Ovary (tissue), 9 donors: ENCODE measurements around the gene SORCS2. TPM values are rescaled to one million over a fixed set of nuclear protein-coding genes. Genes with fewer than 3 reads are reported as not detected.

Source experiments
- DNase-seq, 5 donors: peaks; one replicate each; pipeline ENCODE4 v3.0.0-alpha.2; 2019 to 2020
- H3K27ac ChIP-seq, 2 donors: fragments of 200-600 bp; one replicate each; pipeline versions ENCODE4 v1.5.1 to v1.8.0; 2019 to 2022
- H3K27me3 ChIP-seq: fragments of 200-600 bp; one replicate; pipeline ENCODE4 v1.8.0; 2022
- H3K36me3 ChIP-seq: fragments of 200-600 bp; sonication (generic); one replicate; pipeline ENCODE4 v1.5.1; 2019
- H3K4me1 ChIP-seq: one replicate; pipeline ENCODE4 v1.8.1; 2013; ENCODE audit warnings: mild to moderate bottlenecking, moderate library complexity; ENCODE audit not compliant: insufficient read depth
- H3K4me3 ChIP-seq: fragments of 200-600 bp; sonication (generic); one replicate; pipeline ENCODE4 v1.5.1; 2017
- H3K9me3 ChIP-seq, 2 donors: fragments of 200-600 bp in 1 of 2; sonication (generic) in 1 of 2; one replicate each; pipeline versions ENCODE4 v1.5.1 to v1.8.1; 2013 to 2019; ENCODE audit warnings: mild to moderate bottlenecking in 1 of 2, moderate library complexity in 1 of 2
- EP300 ChIP-seq: sonication (generic); formaldehyde crosslinking; IDR thresholded peaks from one replicate; pipeline ENCODE4 v1.6.1; 2017; ENCODE audit warnings: antibody characterized with exemption
- POLR2A ChIP-seq: fragments of 450-650 bp; IDR thresholded peaks from one replicate; pipeline ENCODE4 v1.6.1; 2017; ENCODE audit warnings: antibody characterized with exemption, mild to moderate bottlenecking, moderate library complexity
- WGBS, 3 donors: extraction: QIAGEN DNeasy Blood & Tissue Kit in 1 of 3; methylation state at CpG; one replicate each; pipeline versions ENCODE4 v1.1.5 to v1.1.7; 2013 to 2017; 5-methylcytosine and 5-hydroxymethylcytosine counted together
- intact Hi-C, 4 donors: fragments of 100-400 bp; cut with DNase I; formaldehyde crosslinking; loops; one replicate each; pipeline versions ENCODE4 v1.11.0 to v1.15.1; 2022 to 2023
- polyA plus RNA-seq, 2 donors: library from polyadenylated mRNA; stranded (reverse); fragments of 200-250 nt in 1 of 2; fragments of 350-450 nt in 1 of 2; fragmentation: Illumina TruSeq in 1 of 2; extraction: RNeasy Lipid Tissue Mini Kit (QIAGEN cat#74804) in 1 of 2; gene quantifications; one replicate each; pipeline ENCODE4 v1.2.3, GENCODE V29; 2013 to 2014
- total RNA-seq, 7 donors: library from RNA; depleted of rRNA in 2 of 7; stranded (reverse); fragments of >200 nt in 2 of 7; fragmentation: NEBNext Ultra II Directional in 3 of 7; extraction: Animal tissue kit (Norgen Biotek cat#: 25700) in 3 of 7; gene quantifications; one replicate each; pipeline versions ENCODE4 v1.1.0 to v1.2.4, GENCODE V29; 2016 to 2023
- TF ChIP-seq, protein P1 (sequence below), 3 donors: fragments of 450-650 bp in 2 of 3; fragments of 200-600 bp in 1 of 3; IDR thresholded peaks; one replicate each; pipeline versions ENCODE4 v1.5.1 to v1.8.0; 2016 to 2022; ENCODE audit warnings: antibody characterized with exemption in 3 of 3, mild to moderate bottlenecking in 1 of 3
- donor health status: DM: no; HTN: no; CAD: no; lungs with moderate emphysema.
- donor health status: DM: no; HTN: no; CAD: no.
- donor health status: Bipolar disorder and iron deficiency.
- donor health status: DM: yes; HTN: yes; CAD: no.
- donor health status: DM: no; HTN: no; CAD: no.
- donor health status: DM: yes; HTN: yes; CAD: no.

The SORCS2 gene
- total and polyA plus RNA-seq, 9 donors = 0.60 to 23.9 (median 7.1) TPM

DNA sequence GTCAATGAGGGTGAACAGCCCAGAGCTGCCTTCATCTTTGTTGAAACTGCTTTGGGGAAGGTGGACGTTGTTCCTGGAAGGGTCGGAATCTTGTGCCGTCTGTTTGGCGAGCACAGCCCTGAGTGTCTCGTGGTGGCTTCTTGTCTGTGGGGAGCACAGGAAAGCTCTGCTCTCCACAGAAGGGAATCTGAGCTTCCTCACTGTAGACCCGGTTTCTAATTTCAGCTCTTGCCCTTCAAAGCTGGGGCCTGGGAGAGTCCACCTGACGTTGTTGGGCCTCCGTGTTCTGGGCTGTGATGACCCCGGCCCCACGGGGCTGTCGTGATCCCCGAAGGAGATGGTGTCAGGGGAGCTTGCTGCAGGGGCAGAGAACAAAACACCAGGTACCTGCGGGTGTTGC is 47.5 kb downstream of the SORCS2 start:
- H3K27ac ChIP-seq = no peak overlapping the region
- no peaks in the 10 kb centered on the region for H3K27me3 ChIP-seq
- no peak overlapping the region for H3K4me3 ChIP-seq
- DNase-seq = no peak
- no peaks in the 10 kb centered on the region for H3K36me3 ChIP-seq
- TF ChIP-seq EP300 (no peak), POLR2A (no peak)
- TF ChIP-seq, protein P1, sequence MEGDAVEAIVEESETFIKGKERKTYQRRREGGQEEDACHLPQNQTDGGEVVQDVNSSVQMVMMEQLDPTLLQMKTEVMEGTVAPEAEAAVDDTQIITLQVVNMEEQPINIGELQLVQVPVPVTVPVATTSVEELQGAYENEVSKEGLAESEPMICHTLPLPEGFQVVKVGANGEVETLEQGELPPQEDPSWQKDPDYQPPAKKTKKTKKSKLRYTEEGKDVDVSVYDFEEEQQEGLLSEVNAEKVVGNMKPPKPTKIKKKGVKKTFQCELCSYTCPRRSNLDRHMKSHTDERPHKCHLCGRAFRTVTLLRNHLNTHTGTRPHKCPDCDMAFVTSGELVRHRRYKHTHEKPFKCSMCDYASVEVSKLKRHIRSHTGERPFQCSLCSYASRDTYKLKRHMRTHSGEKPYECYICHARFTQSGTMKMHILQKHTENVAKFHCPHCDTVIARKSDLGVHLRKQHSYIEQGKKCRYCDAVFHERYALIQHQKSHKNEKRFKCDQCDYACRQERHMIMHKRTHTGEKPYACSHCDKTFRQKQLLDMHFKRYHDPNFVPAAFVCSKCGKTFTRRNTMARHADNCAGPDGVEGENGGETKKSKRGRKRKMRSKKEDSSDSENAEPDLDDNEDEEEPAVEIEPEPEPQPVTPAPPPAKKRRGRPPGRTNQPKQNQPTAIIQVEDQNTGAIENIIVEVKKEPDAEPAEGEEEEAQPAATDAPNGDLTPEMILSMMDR (IDR thresholded peaks at IDR 0.05) = no peak
- intact Hi-C loops = no loop called here
- peaks cover 5% of the 10 kb centered on the region for H3K4me1 ChIP-seq
- no peaks in the 10 kb centered on the region for H3K9me3 ChIP-seq
- WGBS, 3 donors = 77 to 86% (median 81%) methylated on average over 13 of the region's 13 CpGs

DNA sequence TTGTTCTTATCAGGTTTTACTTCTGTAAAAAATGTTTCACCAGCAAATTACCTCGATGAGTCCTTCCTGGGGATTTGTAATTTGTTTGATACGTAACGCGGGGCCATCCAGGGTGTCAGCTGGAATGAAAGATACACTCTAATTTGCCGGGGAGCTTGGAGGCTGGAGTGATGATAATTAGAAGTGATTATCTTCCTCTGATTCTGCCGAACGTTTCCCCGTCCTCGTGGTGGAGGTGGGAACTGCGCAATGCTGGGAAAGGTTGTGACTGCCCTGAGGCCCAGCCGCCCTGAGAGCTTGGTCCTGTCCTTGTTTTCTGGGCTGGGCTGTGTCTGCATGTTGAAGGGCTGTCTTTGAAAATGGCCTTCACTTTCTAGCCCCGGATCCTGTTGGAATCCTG is 48.0 kb downstream of the SORCS2 start:
- H3K4me3 ChIP-seq = no peak overlapping the region
- WGBS, 3 donors = 72 to 81% (median 76%) methylated on average over 12 of the region's 12 CpGs
- no peaks in the 10 kb centered on the region for H3K36me3 ChIP-seq
- H3K27me3 ChIP-seq = no peaks in the 10 kb centered on the region
- no peak overlapping the region for H3K27ac ChIP-seq
- H3K4me1 ChIP-seq = peaks cover 5% of the 10 kb centered on the region
- TF ChIP-seq, protein P1 (IDR thresholded peaks at IDR 0.05) = no peak
- TF ChIP-seq EP300 = no peak
- TF ChIP-seq POLR2A = no peak
- no peak for DNase-seq
- intact Hi-C loops = no loop called here
- no peaks in the 10 kb centered on the region for H3K9me3 ChIP-seq

DNA sequence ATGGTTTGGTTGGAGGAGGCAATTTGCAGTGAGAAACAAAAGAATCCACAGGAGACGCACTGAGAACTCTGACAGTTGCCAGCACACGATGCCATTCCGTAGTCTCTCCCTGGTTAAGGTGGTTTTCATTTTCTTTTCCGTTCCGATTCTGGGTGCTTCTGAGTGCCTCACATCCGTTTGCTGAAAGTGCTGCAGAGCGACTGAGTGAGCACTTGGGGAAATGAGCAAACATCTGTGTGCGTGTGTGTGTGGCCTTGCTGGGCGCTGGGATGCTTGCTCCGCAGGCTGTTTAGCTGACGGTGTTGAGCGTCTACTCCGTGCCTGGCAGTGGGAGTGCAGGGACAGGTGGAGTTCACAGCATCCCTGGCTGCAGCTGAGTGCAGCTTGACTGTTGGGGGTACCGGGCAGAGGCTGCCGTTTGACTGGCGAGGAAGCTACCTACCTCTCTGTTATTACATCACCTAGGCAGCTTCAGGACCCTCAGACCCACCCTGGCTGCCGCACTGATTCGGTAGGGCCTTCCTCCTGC is 49.3 kb downstream of the SORCS2 start:
- intact Hi-C loops = no loop called here
- H3K9me3 ChIP-seq = no peaks in the 10 kb centered on the region
- DNase-seq = no peak
- no peaks in the 10 kb centered on the region for H3K36me3 ChIP-seq
- no peaks in the 10 kb centered on the region for H3K27me3 ChIP-seq
- WGBS, 3 donors = 91 to 93% (median 93%) methylated on average over 18 of the region's 18 CpGs
- no peak overlapping the region for H3K4me3 ChIP-seq
- TF ChIP-seq POLR2A (no peak), EP300 (no peak)
- TF ChIP-seq, protein P1 (IDR thresholded peaks at IDR 0.05) = no peak
- no peak overlapping the region for H3K27ac ChIP-seq
- peaks cover 4% of the 10 kb centered on the region for H3K4me1 ChIP-seq

DNA sequence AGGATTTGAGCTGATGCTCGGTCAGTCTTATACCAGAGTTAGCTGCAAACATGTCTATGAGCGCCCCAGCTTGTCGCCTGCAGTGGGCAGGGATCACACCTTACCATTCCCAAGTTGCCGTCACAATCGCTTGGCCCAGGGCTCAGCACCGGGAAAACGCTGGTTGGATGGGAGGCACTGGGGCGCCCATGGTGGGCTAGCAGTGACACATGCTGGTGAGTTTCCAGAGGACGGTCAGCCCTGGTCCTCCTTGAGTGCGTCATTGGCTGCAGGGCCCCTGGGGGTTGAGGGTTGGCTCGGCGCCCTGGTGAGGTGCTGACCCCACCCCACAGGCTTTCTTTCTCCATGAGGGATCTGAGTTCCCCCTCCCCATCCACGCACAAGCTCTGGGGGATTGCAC is 50.4 kb downstream of the SORCS2 start:
- DNase-seq = no peak
- WGBS, 3 donors = 92 to 95% (median 94%) methylated on average over 13 of the region's 13 CpGs
- no peak overlapping the region for H3K27ac ChIP-seq
- no peaks in the 10 kb centered on the region for H3K36me3 ChIP-seq
- peaks cover 5% of the 10 kb centered on the region for H3K4me1 ChIP-seq
- intact Hi-C loops = no loop called here
- no peak overlapping the region for H3K4me3 ChIP-seq
- no peaks in the 10 kb centered on the region for H3K27me3 ChIP-seq
- H3K9me3 ChIP-seq = no peaks in the 10 kb centered on the region
- TF ChIP-seq POLR2A (no peak), EP300 (no peak)
- TF ChIP-seq, protein P1 (IDR thresholded peaks at IDR 0.05) = no peak
